HG03342 (cell line): ENCODE data around the gene IL12RB2.

Experiments
- ATAC-seq: cut with Tn5 transposase; IDR thresholded peaks from one replicate; pipeline ENCODE4 v1.9.1; 2021; ENCODE audit warnings: mild to moderate bottlenecking, moderate library complexity; ENCODE audit not compliant: unreplicated experiment

The IL12RB2 gene

DNA sequence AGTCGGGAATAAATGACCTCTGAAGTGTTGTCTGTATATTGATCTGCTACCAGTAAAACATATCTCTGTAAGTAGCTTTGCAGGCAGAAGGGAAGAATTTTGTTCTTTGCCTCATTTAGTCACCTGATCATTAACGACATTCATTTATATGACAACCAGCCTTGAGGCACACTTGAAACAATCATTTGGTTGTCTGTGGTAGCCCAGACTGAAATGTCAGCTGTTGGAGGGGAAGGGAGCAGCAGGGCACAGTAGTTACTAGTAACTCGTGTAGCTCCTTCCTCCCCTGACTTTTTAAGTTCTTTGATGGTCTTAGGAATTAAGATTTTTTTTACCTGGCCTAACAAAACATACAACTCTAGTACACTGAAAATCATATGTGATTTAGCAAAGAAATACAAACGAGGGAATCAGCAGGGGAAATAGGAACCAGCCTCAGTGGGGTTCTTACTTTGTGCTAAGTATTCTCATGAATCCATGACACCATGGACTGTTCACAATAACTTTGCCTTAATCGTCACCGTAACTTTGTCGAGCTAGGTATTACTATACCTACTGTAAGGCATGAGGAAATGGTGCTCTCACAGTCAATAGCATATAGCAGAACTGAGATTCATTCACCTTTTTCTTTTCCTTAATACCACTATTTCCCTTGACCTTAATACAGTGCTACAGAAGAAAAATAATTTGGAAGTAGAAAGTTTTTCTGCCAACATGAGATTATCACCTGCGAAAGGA lies 6.4 kb downstream of the IL12RB2 start:
- no peak for ATAC-seq

GRCh38 chr1:67314696-67315095 lies 7.0 kb downstream of the IL12RB2 start:
- no peak for ATAC-seq

- ATAC-seq = no peak
Measured at GRCh38 chr1:67316180-67316902, 8.7 kb downstream of the IL12RB2 start.

GRCh38 chr1:67316918-67317317 lies 9.2 kb downstream of the IL12RB2 start:
- ATAC-seq = no peak

- no peak for ATAC-seq
Measured at GRCh38 chr1:67317803-67318202, 10.1 kb downstream of the IL12RB2 start.

DNA sequence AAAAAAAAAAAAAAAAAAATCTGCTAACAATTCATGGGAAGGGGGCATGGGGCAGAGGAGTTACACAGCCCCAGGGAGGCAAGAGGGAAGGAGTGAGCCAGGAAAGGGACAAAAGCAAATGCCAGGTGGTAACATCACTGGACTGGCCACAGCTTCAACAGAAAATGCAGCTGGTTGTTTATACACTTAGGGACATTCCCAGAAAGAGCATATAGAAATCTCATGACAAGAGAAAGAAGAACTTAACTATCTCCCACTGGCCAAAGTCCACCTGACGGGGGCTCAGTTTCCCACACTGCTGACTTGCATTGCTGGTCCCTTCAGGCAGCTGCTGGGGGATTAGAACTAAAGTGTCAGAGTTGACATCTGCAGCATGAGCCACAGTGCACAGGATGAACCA lies 14.8 kb downstream of the IL12RB2 start:
- no peak for ATAC-seq

DNA sequence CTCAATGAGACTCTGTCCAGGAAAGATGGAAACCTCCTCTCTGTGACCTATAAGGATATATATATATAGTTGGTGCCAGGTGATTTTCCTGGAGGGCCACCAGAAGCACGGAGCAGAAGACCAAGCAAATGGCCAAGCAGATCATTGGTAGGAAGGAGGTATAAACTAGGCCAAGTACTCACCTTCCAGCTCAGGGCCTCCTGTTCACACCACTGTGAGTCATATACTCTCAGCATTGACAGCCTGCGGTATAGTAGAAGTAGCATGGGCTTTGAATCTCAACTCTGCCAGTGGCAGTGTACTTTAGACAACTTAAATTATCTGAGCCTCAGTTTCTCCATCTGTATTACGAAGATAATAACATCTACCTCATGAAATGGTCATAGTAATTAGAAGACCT lies 15.4 kb downstream of the IL12RB2 start:
- no peak for ATAC-seq

DNA sequence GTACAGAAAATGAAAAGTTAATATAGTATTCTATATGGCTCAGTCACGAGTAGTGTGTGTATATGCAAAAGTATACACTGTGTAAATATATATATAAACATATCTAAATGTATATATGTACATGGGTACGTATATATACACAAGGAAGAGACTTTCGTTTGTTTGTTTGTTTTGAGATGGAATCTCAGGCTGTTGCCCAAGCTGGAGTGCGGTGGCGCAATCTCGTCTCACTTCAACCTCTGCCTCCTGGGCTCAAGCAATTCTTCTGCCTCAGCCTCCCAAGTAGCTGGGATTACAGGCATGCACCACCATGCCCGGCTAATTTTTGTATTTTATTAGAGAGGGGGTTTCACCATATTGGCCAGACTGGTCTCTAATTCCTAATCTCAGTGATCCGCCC lies 16.4 kb downstream of the IL12RB2 start:
- no peak for ATAC-seq

- no peak for ATAC-seq
Measured at GRCh38 chr1:67327864-67328466, 20.3 kb downstream of the IL12RB2 start.

DNA sequence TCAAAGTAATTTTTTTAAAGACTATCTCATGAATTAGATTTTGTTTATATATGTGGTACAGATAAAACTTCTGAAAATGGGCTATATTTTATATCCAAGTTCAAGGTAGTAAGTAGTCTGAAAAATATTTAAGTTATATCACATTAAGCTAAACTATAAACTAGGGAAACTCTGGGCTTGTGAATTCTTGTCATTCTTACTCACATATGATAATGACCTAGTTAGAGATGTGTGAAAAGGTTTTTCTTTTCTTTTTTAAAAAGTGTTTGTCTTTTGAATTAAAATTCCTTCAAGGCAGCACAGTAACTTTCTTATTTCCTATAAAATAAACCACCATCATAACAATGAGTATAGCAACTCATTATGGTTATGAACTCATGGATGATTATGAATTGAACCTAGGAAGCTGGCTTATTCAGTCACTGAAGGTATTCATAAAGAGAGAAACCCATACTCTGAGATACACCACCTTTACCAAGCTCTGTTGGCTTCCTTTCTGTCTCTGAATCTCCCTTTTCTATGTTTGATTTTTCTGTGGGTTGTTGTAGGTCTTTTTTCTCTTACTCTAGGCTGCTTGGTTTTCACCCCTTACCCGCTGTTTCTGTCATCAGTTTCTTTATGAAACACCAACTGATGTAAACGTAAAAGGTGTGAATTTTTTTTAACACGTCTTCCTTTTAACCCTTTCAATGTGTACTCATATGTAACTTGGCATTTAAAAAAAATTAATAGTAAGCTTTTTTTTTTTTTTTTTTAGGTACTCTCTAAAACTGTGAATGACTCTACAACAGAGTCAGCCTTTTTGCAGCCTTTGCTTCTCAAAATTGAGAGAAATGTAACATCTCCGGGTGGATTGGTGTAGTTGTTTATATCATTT lies 25.2 kb downstream of the IL12RB2 start:
- peak; percentile 80 for ATAC-seq

GRCh38 chr1:67333603-67334002 lies 25.9 kb downstream of the IL12RB2 start:
- no peak for ATAC-seq

- no peak for ATAC-seq
Measured at GRCh38 chr1:67335411-67335810, 27.7 kb downstream of the IL12RB2 start.

- no peak for ATAC-seq
Measured at GRCh38 chr1:67336157-67336556, 28.5 kb downstream of the IL12RB2 start.

DNA sequence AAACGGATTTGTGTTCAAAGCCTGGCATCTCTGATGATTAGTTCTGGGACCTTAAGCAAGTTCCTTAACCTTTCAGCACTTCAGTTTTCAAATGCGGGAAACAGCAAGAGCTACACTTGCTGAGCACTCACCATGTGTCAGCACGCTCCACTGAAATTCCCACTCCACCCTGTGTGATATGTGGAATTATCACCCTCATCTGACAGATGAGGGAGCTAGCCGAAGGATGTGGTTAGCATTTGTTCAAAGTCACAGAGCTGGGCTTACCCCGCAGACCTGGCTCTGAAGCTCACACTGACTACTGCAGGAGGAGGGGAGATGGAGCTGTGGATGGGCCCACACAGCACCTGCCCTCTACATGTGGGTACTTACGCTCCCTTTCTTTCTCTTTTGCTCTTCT lies 29.1 kb downstream of the IL12RB2 start:
- ATAC-seq = no peak

GRCh38 chr1:67338642-67339041 lies 31.0 kb downstream of the IL12RB2 start:
- peak; percentile 44 for ATAC-seq

GRCh38 chr1:67339623-67340343 lies 32.1 kb downstream of the IL12RB2 start:
- ATAC-seq = peak; percentile 44

DNA sequence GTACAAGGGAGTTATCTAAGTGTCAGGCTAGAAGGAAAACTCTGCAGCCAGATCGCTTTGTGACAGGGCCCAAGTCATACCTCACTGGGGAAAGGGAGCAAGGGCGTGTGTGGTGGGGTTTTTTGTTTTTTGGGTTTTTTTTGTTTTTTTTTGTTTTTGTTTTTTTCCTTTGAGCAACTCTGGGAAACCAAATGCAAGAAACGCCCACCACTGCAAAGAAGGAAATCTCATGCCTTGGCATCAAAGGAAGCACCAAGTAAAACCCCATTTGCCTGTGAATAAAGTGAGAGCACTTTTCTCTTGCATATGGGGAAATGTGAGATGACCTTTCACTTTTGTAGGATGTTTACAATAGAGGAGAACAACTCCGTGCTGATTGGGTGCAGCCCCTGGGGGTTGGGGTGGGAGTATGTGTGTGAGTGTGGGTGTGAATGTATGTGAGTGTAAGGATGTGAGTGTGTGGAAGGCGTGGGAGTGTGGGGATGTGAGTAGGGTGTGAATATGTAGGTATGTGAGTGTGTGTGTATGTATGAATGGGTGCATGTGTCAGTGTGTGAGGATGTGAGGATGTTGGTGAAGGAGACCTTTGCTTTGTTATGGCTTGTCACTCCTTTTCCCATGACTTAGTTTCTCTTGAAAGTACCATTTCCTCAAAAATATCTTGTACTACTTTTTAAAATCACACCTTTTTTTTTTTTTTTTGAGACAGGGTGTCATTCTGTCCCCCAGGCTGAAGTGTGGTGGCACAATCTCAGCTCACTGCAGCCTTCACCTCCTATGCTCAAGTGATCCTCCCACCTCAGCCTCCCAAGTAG lies 34.6 kb downstream of the IL12RB2 start:
- ATAC-seq = no peak

- no peak for ATAC-seq
Measured at GRCh38 chr1:67345556-67345955, 37.9 kb downstream of the IL12RB2 start.

DNA sequence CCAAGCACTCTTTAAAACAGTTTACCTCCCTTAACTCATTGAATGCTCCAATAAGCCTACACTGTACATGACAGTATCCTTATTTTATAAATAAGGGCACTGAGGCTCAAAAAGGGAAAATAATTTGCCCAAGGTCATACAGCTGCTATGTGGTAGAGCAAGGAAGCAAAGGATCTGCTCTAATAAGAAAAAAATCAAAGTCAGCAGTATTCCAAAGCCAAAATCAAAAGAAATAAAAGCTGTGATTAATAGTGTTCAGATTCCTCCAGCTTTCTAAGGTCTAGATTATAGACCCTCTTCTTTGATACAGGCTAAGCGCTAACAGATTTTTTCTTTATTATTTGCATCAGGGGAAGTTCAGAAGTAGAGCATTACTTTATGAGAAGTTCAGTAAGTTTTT lies 39.3 kb downstream of the IL12RB2 start:
- ATAC-seq = no peak
